SK-N-SH treated with all-trans-retinoic acid at 6 μM for 48 hours (cell line): ENCODE data around the gene PEAK3.

Experiments
- ESRRG ChIP-seq: fragments of 250-450 bp; sonication (Bioruptor Pico); IDR thresholded peaks from 2 replicates; pipeline ENCODE4 v1.6.1; 2021; ENCODE audit warnings: mild to moderate bottlenecking
- ZFP30 ChIP-seq: fragments of 450-650 bp; formaldehyde crosslinking; IDR thresholded peaks from 2 replicates; pipeline ENCODE4 v1.5.0; 2022; ENCODE audit warnings: mild to moderate bottlenecking, moderate library complexity
- TF ChIP-seq, protein P1 (sequence below): fragments of 250-450 bp; sonication (Bioruptor Pico); IDR thresholded peaks from 2 replicates; pipeline ENCODE4 v1.5.1; 2020; ENCODE audit warnings: low read depth, mild to moderate bottlenecking, moderate library complexity

DNA sequence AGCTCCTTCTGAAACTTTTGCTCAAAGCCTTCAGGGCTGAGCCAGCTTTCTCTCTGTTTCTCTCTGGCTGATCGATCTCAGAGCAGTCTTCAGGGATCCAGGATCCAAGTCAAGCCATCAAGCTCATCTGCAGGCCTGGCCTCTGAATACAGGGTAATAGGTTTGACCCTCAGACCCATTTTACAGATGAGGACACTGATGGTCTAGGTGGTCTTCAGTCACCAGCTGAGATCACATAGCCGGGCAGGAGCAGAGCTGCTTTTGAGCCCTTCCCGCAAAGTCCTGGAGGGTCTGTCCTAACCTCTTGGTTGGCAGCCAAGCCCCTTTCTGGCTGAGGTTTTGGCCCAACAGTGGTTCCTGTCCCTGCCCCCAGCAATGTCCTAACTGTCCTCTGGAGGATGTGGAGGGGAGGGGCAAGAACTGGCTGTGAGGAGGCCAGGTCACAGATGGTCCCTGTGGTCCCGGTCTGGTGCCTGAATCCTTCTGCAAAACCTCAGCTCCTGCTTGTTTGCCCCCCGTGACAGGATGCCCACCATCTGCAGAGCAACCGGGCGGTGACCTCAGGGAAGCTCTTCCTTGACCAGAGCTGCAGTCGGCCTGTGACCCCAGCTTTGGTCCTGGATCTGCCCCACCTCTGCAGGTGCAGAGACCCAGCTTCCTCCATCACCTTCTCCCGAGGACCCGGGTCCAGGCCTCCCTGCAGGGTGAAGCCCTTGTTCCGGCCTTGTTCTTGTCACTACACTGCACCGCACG, 5.8 kb upstream of the PEAK3 start:
- TF ChIP-seq, protein P1, sequence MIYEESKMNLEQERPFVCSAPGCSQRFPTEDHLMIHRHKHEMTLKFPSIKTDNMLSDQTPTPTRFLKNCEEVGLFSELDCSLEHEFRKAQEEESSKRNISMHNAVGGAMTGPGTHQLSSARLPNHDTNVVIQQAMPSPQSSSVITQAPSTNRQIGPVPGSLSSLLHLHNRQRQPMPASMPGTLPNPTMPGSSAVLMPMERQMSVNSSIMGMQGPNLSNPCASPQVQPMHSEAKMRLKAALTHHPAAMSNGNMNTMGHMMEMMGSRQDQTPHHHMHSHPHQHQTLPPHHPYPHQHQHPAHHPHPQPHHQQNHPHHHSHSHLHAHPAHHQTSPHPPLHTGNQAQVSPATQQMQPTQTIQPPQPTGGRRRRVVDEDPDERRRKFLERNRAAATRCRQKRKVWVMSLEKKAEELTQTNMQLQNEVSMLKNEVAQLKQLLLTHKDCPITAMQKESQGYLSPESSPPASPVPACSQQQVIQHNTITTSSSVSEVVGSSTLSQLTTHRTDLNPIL: no peak
- TF ChIP-seq ZFP30 (CRISPR knock-in tag): no peak
- no peak for TF ChIP-seq ESRRG
